GM12875 (cell line): ENCODE data around the gene TMEM132E.

ENCODE experiments used
- H3K4me3 ChIP-seq: one replicate; pipeline ENCODE4 v1.5.1; 2011; ENCODE audit warnings: low read depth, low read length, control low read depth
- CTCF ChIP-seq: IDR thresholded peaks from 2 replicates; pipeline ENCODE4 v1.5.1; 2011; ENCODE audit warnings: low read depth, mild to moderate bottlenecking, control low read depth, inconsistent platforms, low read length, moderate library complexity, borderline replicate concordance; ENCODE audit not compliant: insufficient read depth

The TMEM132E gene

GRCh38 chr17:34562387-34562786, 17.0 kb upstream of the TMEM132E start:
- TF ChIP-seq CTCF = peak; percentile 47

GRCh38 chr17:34565713-34566112, 13.7 kb upstream of the TMEM132E start:
- no peak for TF ChIP-seq CTCF
- no peak overlapping the region for H3K4me3 ChIP-seq

More at GRCh38 chr17:34562387-34562786, 17.0 kb upstream of the TMEM132E start:
- H3K4me3 ChIP-seq = no peak overlapping the region

- TF ChIP-seq CTCF = no peak
Observed at GRCh38 chr17:34566201-34566600, 13.2 kb upstream of the TMEM132E start.

GRCh38 chr17:34566873-34567272, 12.5 kb upstream of the TMEM132E start:
- H3K4me3 ChIP-seq = no peak overlapping the region
- TF ChIP-seq CTCF = no peak

More at GRCh38 chr17:34566201-34566600, 13.2 kb upstream of the TMEM132E start:
- H3K4me3 ChIP-seq = no peak overlapping the region

- H3K4me3 ChIP-seq = no peak overlapping the region
- TF ChIP-seq CTCF = no peak
Observed at GRCh38 chr17:34567691-34568465, 11.5 kb upstream of the TMEM132E start.

- TF ChIP-seq CTCF = no peak
- no peak overlapping the region for H3K4me3 ChIP-seq
Observed at GRCh38 chr17:34568953-34569352, 10.4 kb upstream of the TMEM132E start.

- no peak for TF ChIP-seq CTCF
- no peak overlapping the region for H3K4me3 ChIP-seq
Observed at GRCh38 chr17:34569591-34569990, 9.8 kb upstream of the TMEM132E start.
